ENCODE data around the gene RAB27A. TPM values are rescaled to one million over a fixed set of nuclear protein-coding genes. Genes with fewer than 3 reads are reported as not detected.

The RAB27A gene
- total RNA-seq, 4 donors from 2014 or later = 15.8 to 22.0 (median 19.8) TPM

- no peaks in the 10 kb centered on the region for H3K9me3 ChIP-seq
- H3K27ac ChIP-seq (replicated peaks in 1 of 4) = peak overlapping the region in 3 of 4 donors; percentile 27 to 49 (median 38)
- H3K36me3 ChIP-seq = peaks cover 0 to 48% (median 10%) of the 10 kb centered on the region in 4 donors
- H3K4me3 ChIP-seq = no peak overlapping the region
- H3K4me1 ChIP-seq = peaks cover 0 to 19% (median 8%) of the 10 kb centered on the region in 4 donors
- 68% methylated on average over 6 of the region's 6 CpGs for WGBS
- no peaks in the 10 kb centered on the region for H3K27me3 ChIP-seq
- TF ChIP-seq POLR2AphosphoS5 (IDR thresholded peaks at IDR 0.05) (peak in 1 of 2 donors; percentile 62), EP300 (IDR thresholded peaks at IDR 0.05) (no peak)
- intact Hi-C loops (cut with DNase I) = no loop called here
- no peak for DNase-seq (ENCODE audit: extremely low spot score)
Measured at GRCh38 chr15:55221090-55222011, 68.3 kb downstream of the RAB27A start.

GRCh38 chr15:55220606-55221005 lies 69.0 kb downstream of the RAB27A start:
- Histone ChIP-seq H3K9me3 (no peaks in the 10 kb centered on the region), H3K4me3 (no peak overlapping the region), H3K4me1 (peaks cover 0 to 19% (median 8%) of the 10 kb centered on the region in 4 donors), H3K27me3 (no peaks in the 10 kb centered on the region), H3K36me3 (peaks cover 0 to 41% (median 10%) of the 10 kb centered on the region in 4 donors), H3K27ac (replicated peaks in 1 of 4) (peak overlapping the region in 3 of 4 donors; percentile 27 to 45 (median 38))
- DNase-seq (ENCODE audit: extremely low spot score) = no peak
- intact Hi-C loops (cut with DNase I) = no loop called here
- TF ChIP-seq POLR2A (IDR thresholded peaks at IDR 0.05; ENCODE audit: low read depth) = no peak
- TF ChIP-seq, protein P1, sequence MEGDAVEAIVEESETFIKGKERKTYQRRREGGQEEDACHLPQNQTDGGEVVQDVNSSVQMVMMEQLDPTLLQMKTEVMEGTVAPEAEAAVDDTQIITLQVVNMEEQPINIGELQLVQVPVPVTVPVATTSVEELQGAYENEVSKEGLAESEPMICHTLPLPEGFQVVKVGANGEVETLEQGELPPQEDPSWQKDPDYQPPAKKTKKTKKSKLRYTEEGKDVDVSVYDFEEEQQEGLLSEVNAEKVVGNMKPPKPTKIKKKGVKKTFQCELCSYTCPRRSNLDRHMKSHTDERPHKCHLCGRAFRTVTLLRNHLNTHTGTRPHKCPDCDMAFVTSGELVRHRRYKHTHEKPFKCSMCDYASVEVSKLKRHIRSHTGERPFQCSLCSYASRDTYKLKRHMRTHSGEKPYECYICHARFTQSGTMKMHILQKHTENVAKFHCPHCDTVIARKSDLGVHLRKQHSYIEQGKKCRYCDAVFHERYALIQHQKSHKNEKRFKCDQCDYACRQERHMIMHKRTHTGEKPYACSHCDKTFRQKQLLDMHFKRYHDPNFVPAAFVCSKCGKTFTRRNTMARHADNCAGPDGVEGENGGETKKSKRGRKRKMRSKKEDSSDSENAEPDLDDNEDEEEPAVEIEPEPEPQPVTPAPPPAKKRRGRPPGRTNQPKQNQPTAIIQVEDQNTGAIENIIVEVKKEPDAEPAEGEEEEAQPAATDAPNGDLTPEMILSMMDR (IDR thresholded peaks at IDR 0.05) = no peak

- no peak for TF ChIP-seq EP300 (IDR thresholded peaks at IDR 0.05)
- no peak for TF ChIP-seq POLR2AphosphoS5 (IDR thresholded peaks at IDR 0.05)
- TF ChIP-seq POLR2A (IDR thresholded peaks at IDR 0.05; ENCODE audit: low read depth) = no peak
- TF ChIP-seq, protein P1 (IDR thresholded peaks at IDR 0.05) = no peak
- Histone ChIP-seq H3K9me3 (no peaks in the 10 kb centered on the region), H3K4me3 (no peak overlapping the region), H3K36me3 (peaks cover 0 to 16% (median 2%) of the 10 kb centered on the region in 4 donors), H3K4me1 (peaks cover 0 to 19% (median 8%) of the 10 kb centered on the region in 4 donors), H3K27ac (replicated peaks in 1 of 4) (peak overlapping the region in 3 of 4 donors; percentile 18 to 67 (median 30)), H3K27me3 (no peaks in the 10 kb centered on the region)
- DNase-seq (ENCODE audit: extremely low spot score) = no peak
- intact Hi-C loops (cut with DNase I) = no loop called here
- WGBS = 56% methylated on average over 2 of the region's 2 CpGs
Measured at GRCh38 chr15:55218056-55218455, 71.6 kb downstream of the RAB27A start.

- Histone ChIP-seq H3K9me3 (no peaks in the 10 kb centered on the region), H3K4me3 (no peak overlapping the region), H3K4me1 (no peaks in the 10 kb centered on the region), H3K36me3 (peaks cover 0 to 18% (median 7%) of the 10 kb centered on the region in 4 donors), H3K27ac (replicated peaks in 1 of 4) (no peak overlapping the region), H3K27me3 (no peaks in the 10 kb centered on the region)
- TF ChIP-seq, protein P1 (IDR thresholded peaks at IDR 0.05) = no peak
- TF ChIP-seq POLR2AphosphoS5 (IDR thresholded peaks at IDR 0.05) (no peak), POLR2A (IDR thresholded peaks at IDR 0.05; ENCODE audit: low read depth) (no peak), EP300 (IDR thresholded peaks at IDR 0.05) (no peak)
- intact Hi-C loops (cut with DNase I) = no loop called here
- 84% methylated on average over 4 of the region's 4 CpGs for WGBS
- no peak for DNase-seq (ENCODE audit: extremely low spot score)
Measured at GRCh38 chr15:55204464-55204863, 85.1 kb downstream of the RAB27A start.

DNA sequence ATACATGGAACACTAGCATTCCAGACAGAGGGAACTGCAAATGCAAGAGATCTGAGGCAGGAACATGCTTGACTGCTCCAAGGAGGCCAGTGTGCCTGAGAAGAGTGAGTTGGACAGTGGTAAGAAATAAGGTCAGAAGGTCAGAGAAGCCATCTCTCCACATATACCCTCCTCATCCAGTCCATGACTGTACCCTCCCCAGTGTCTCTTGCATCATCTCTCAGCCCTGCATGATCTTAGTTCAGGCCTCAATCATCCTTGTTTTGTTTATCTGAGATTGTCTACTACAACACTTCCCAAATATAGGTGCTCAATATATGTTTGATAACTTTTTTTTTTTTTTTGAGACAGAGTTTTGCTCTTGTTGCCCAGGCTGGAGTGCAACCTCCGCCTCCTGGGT lies 87.4 kb downstream of the RAB27A start:
- Histone ChIP-seq H3K27ac (replicated peaks in 1 of 4) (no peak overlapping the region), H3K9me3 (no peaks in the 10 kb centered on the region), H3K27me3 (no peaks in the 10 kb centered on the region), H3K4me1 (peaks cover 0 to 10% (median 3%) of the 10 kb centered on the region in 4 donors), H3K36me3 (peaks cover 0 to 18% (median 7%) of the 10 kb centered on the region in 4 donors), H3K4me3 (no peak overlapping the region)
- TF ChIP-seq POLR2AphosphoS5 (IDR thresholded peaks at IDR 0.05) = no peak
- no peak for TF ChIP-seq EP300 (IDR thresholded peaks at IDR 0.05)
- TF ChIP-seq, protein P1 (IDR thresholded peaks at IDR 0.05) = no peak
- TF ChIP-seq POLR2A (IDR thresholded peaks at IDR 0.05; ENCODE audit: low read depth) = no peak
- no peak for DNase-seq (ENCODE audit: extremely low spot score)
- intact Hi-C loops (cut with DNase I) = no loop called here
- 100% methylated on average over 1 of the region's 1 CpG for WGBS

Measured in esophagus muscularis mucosa (tissue), 4 donors.